Inferior parietal cortex (tissue), 1 donor: ENCODE measurements around the gene ATG4C.
"Not testable (repeated sequence)": the region's sequence is repeated elsewhere in the genome, so short reads cannot be mapped to it uniquely, and the experiment has no call there.

Experiments
- DNase-seq: peaks from one replicate; pipeline ENCODE4 v3.0.0-alpha.2; 2016; ENCODE audit errors: extremely low spot score

Gene ATG4C

DNA sequence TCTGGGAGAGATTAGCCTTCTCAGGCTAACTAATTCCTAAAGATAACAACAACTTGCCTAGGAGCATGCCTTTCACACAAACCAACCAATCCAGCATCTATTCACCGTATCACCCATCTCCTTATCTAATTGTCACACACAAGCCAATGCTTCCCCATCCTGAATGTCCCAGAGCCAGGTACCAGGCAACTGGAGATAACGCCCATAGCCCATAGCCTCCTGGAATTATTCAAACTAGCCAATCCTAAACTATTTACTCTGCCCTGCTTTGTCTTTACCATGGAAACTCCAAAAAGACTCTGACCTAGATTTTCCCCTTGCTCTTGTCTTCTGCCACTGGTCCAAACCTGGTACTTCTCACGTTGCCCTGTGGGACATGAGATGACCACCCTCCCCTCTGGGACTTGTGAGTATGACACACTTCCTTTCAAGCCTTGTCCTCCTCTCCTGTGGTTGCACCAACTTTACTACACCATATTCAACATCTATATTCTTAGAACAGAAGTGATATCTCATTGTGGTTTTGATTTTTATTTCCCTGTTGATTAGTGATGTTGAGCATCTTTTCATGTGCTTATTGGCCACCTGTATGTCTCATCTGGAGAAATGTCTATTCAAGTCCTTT is 8.8 kb upstream of the ATG4C start:
- no peak for DNase-seq

DNA sequence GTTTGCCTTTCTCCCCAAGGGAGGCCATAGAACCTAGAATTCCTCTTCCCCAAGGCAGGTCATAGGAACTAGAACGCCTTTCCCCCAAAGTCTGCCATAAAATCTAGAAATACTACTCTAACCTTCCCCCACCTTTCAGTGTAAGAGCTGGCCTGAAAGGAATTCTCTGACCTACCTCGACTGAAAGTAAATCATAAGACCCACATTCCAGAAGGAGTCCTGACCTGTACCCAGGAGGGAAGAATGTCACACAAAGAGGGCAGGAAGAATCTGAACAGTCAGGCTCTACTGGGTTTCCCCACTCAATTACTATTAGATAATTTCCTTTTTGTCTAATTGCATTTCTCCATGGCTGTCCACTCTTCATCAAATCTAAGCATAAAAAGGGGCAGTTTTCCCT is 5.7 kb upstream of the ATG4C start:
- DNase-seq = no peak

DNA sequence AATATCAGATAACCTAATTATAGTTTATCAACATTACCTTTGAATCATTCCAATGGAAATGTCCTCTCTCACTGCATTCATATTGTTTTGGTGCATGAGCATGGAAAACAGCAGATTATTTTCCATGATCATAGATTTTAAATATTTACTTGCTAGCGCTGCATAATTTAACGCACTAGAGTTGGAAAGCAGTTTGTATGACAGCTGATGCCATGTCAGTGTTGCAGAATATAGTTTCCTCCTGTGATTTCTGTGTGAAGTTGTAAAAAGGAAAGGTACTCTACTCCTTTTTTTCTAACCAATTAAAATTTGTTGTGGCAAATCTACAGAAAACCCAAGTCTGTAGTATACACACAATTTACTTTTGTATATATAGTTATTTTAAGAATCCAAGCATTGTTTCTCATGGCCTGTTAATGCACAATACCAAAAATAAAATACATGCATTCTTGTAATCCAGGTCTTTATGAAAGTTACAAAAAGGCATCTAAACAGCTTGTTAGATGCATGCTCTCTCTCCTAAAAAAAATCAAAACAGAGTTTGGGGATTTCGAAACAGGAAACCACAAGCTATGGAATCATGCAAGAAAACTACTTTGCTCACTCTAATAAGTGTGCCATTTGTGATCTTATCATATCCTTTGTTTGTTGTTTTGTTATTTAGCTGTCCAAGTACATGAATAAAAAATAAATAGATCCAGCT is 1.9 kb upstream of the ATG4C start:
- no peak for DNase-seq

DNA sequence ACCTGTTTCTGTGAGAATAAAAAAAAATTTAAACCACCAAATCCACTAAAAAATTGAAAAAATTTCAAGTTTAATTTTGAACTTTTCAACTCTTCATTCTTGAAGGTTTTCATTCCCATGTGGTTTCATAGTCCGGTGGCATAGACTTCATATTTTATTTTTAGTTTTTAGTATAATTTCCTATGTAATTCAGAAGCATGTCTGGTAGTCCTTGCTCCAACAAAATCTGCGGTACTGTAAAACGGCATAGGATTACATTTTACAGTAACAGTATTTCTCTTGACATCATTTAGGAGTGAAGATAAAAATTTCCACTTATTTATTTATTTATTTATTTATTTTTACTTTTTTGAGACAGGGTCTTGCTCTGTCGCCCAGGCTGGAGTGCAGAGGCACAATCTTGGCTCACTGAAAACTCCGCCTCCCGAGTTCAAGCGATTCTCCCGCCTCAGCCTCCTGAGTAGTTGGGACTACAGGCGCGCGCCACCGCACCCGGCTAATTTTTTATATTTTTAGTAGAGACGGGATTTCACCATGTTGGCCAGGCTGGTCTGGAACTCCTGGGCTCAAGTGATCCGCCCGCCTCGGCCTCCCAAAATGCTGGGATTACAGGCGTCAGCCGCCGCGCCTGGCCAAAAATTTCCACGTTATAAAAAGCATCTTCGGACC is 1.3 kb upstream of the ATG4C start:
- not testable (repeated sequence) for DNase-seq

DNA sequence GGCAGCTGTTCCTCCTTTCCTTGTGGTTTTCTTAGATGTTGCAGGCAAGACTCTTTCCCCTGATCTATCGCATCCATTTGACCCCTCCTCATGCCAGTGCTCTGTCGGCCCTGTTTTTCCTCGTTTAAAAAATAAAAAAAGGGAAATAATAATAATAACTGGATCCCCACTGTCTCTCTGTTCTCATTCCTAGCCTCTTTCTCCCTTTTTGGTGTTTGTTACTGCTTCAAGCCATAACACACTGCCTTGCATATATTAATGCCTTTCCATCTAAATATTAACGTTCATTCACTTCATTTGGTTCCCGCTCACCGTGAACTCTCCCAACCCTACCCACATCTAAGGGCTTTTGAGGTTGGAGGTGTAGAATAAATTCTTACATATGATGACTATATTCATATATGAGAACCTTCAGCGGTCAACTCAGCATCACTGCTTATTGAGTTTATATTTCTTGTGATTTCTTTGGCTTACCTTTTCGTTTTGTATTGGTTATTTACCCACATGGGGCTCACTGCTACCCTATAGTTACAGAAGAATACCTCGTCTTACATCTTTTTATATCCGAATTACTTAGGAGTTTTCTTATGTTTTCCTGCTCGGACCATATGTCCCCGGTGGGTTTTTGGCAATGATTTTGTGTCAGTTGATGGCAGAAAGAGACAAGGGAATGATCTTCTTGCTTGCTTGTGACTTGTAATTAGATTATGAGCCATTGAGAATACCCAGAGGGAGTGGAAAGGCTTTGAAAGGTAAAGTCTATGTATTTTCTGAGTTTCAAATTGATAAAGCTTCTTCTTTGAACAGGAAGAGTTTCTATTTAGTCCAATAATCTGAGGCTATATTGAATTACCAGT is 805 bp downstream of the ATG4C start:
- no peak for DNase-seq

DNA sequence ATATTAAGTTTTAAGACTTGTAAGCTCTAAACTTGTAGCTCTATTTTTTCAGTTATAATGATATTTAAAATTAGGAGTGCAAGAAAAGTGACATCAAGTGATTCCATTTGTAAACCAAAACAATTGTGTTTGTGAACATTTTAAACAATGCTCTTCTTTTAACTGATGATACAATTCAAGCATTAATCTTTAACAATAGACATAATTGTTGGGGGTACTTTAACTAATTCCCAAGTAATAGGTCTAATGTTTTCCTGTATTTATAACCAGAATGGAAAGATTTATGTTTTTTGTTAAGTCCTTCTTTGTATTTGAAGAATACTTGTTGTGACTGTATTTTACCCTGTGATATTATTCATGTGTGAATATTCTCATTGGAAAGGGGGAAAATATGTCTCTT is 6.8 kb downstream of the ATG4C start:
- no peak for DNase-seq

DNA sequence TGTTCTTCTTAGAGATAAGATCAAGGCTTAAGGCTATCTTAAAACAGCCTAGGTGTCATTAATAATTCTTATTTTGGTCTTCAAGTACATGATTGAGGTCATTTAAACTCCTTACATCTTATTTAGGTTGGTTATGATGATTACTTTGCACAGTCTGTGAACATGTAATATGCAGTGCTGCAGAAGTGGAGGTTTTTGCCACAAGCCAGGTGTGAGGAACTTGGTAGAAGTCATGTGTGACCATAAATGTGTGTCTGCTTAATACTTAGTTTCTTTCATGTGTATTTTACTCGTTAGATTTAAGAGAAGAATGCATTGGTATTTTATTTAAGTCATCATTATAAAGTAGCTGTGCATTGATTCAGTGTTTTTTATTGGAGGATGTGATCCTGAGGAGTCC is 10.1 kb downstream of the ATG4C start:
- no peak for DNase-seq

DNA sequence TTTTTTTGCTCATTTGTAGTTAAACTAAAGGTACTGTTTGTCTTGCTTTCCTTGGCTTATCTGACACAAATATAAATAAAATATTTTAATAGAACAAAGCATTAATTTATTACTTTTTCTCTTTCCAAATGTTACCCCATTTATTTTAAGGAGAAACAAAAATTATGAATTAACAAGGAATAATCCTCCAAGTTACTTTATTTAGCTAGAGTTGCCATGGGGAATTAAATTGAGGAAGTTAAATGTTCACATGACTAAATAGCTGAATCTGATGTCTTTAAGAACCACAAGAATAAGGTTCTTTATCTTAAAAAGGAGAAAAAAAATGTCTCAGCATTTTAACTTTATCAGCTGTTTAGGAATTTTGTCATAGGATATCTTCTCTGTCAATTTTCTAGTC is 12.3 kb downstream of the ATG4C start:
- DNase-seq = no peak

DNA sequence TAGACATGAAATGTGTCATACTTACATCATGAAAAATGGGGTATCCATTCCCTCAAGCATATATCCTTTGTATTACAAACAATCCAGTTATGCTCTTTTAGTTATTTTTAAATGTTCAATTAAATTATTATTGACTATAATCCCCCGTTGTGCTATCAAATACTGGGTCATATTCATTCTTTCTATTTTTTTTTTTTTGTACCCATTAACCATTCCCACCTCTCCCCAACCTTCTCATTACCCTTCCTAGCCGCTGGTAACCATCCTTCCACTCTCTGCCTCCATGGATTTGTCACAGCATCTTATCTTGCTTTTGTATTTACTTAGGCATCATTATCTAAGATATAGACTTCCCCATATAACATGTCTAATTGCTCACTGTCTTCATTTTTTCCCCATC is 15.8 kb downstream of the ATG4C start:
- DNase-seq = no peak

DNA sequence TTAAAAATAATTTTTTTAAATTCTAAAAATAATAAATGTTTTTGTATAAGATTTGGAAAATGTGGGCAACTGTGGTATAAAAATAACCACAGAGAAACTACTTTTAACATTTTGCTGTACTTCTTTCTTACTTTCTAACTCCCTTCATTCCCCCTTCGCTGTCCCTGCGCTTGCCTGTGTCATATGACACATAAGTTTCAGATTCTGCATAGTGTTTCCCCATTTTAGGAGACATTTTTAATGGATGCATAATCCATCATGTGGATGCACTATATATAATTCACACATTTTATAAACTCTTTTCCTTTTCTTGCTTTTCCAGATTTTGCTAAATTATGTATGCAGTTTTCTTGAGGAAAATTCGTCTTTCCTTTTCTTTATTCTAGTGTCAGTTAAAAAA is 16.3 kb downstream of the ATG4C start:
- no peak for DNase-seq

DNA sequence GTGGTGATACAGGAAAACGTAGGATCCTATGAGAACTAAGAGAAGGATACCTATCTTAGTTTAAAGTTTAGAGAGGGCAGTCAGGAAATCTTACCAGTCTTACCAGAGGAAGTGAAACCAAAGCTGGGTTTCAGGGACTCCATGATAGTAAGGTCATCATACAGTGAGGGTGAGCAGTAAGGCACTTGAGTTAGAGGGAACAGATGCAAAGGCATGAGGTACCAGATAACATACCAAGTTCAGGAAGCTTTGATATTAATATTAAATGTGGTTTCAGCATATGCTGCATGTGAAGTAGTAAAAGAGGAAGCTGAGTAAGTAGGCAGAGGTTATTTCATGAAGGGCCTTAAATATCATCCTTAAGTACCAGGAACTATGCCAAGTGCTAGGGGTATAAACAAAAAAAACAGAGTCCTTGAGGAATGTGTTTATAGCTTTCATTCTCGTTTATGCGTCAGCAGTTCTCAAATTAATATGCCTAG is 16.9 kb downstream of the ATG4C start:
- no peak for DNase-seq

DNA sequence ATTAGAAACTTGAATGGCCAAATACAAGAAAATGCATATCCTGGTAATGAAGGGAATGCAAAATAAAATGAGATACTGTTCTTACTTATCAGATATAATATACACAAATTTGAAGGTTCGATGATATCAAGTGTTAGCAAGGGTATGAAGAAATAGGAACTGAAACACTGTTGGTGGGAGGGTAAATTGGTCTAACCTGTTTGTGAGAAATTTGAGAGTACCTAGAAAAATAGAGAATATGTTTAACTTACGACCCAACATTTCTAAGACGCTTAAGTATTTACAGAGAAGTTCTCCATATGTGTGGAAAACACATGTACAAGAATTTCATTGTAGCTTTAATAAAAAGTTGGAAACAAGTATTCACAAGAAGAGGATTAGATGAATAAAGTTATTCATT is 25.9 kb downstream of the ATG4C start:
- no peak for DNase-seq

DNA sequence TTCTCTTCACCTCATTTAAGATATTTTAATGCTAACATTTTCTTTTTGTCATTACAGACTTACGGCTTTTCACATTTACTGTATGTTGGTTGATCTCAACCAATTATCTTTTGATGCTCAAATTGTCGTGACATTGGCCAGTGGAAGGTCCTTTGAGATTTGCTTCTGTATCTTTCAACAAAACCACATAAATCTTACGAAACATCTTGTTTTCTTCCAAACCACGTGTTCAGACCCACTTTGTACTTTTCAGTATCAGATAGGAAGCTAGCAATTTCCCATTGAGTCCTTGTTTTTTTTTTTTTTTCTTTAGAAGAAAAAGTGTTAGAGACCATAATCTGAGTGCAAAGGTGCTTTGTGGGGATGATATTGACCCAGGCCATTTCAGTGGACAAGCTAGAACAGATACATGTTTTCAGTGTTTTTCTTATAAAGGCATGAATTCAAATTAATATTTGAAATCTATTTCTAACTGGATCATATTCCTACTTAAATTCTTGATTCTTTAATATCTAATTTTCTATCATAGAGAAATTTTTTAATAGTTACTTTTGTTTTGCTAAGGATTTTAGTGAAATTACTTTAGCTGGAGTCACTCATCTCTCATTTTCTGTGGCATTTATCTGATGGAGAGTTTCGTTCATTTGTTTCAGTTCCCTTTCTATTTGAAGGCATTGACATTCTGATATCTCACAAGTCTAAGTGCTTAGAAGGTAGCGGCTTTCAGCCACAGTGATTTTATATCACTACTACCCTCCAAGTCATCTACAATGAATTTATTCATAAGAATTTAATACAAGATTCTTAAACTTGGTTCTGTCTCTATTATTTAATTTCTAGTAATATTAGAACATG is 26.7 kb downstream of the ATG4C start:
- DNase-seq = no peak

DNA sequence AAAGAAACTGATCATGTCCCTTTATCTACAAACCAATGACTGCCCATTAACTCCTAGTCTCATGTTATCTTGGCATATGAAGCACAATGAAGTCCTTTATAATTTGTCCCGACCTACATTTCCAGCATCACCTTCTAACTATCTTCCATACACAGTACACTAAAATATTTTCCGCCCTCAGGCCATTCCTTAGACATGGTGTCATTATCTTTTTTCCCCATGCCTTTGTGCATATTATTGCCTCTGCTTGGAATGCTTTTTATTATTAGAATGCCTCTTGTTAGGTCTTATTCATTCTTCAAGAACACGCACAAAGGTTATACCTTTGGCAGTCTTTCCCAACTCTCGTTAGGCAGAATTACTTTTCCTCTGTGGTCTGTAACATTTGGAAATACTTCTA is 39.6 kb downstream of the ATG4C start:
- no peak for DNase-seq

DNA sequence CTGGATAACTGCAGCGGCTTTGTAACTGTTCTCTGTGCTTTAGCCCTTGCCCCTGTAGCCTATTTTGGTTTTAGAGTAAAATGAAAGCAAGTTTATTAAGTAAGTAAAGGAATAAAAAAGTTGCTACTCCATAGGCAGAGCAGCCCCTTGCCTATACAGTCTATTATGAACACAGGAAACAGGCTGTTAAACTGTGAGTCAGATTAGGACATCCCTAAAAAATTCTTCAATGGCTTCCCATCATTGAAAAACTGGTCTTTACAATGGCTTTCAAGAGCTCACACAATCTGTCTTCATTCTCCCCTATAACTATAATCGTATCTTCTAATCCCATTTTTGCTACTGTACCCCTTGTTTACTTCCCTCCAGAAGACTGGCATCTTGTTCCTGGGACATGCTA is 43.0 kb downstream of the ATG4C start:
- no peak for DNase-seq

DNA sequence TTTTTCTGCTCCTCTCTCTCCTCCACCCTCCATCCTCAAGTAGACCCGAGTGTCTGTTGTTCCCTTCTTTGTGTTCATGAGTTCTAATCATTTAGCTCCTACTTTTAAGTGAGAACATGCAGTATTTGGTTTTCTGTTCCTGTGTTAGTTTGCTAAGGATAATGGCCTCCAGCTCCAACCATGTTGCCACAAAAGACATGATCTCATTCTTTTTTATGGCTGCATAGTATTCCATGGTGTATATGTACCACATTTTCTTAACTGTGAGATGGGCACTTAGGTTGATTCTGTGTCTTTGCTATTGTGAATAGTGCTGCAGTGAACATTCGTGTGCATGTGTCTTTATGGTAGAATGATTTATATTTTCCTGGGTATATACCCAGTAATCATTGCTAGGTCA is 43.9 kb downstream of the ATG4C start:
- not testable (repeated sequence) for DNase-seq

DNA sequence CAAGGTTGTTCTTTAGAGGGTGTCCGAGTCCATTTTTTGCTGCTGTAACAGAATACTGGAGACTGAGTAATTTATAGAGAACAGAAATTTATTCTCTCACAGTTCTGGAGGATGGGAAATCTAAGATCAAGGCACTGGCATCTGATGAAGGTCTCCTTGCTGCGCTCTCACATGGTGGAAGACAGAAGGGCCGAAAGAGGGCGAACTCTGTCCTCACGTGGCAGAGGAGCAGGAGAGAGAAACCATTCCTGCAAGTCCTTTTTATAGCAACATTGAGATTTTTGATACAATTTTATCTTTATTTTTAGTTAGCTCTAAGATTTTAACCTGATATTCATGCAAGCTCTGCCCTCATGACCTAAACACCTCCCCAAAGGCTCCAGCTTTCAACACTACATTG is 48.3 kb downstream of the ATG4C start:
- DNase-seq = no peak

DNA sequence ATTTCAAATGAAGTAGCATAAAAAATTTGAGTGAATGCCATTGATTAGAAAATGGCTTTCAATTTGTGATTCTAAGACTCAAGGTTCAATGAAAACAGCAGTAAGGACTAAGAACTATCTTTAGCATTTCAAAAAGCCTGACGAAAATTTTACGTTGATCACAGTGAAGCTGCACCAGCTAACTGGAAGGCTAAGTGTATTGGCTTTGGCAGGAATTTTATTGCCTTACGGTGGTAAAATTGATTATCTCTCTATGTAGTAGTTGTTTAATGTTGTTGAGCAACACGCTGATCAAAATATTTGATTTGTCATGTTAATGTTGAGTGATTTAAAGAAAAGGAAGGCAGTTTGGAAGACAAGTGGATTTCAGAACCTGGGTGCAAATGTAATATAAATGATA is 49.6 kb downstream of the ATG4C start:
- DNase-seq = no peak

DNA sequence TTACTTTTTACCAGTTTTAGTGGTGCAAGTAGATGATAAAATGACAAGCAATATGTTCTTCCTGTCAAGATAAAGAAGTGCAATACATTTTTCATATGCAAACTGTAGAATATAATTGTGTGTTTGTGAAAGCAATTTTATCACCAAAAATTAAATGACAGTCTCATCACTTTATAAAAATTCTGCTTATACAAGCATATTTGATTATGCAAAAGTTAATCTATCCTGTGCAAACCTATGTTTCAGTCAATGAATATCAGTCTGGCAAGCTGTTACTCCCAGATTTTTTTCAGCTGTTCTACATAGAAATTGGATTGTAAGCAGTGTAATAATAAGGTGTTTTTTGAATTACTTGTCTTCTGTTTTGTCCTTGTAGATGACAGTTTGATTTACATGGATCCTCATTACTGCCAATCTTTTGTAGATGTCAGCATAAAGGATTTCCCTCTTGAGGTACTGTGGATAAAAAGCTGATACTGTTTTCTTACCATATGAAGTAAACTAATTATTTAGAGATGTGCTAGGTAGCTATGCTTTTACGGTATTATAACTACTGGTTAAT is 50.5 kb downstream of the ATG4C start:
- no peak for DNase-seq

DNA sequence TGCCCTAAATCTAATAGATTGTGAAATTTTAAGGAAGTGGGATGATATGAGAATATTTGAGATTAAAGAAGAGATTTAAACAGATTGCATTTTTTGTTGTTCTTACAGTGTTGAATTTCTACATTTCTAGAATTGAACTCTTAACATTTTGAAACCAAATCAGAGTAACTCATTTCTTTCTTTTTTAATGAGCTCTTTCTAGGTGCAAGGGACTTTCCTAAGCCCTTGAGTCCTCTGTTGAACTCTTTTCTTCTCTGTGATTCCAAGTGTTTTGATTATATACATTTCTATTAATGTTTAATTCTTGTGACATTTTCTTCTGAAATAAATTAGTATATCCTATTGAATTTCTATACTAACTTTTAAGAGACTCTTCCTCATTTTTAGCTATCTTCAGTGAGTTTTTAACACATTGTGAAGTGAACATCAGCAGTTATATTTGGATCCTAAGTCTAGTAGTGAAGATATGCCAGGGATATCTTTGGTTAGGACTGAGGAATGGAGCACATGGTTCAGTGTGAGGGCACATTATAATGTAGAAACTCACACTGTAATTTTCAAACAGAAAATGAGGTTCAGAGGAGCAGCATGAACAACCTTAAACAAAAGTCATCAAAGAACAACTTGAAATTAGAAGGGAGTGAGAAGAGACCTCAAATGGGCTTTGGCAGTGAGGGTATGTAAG is 53.1 kb downstream of the ATG4C start:
- no peak for DNase-seq
